ENCODE data around the gene WFIKKN2. TPM values are rescaled to one million over a fixed set of nuclear protein-coding genes. Genes with fewer than 3 reads are reported as not detected.
A peak's percentile ranks its signal among the peaks of the same experiment; 100 is the strongest.

Gene WFIKKN2
- total and polyA plus RNA-seq, 2 of the 13 experiments (the other 11 are each of a cell fraction or from before 2014, with no cell fraction given) = not detected

GRCh38 chr17:50844117-50844700 is 8.8 kb downstream of the WFIKKN2 start (continued):
- TF ChIP-seq KAT7 (CRISPR knock-in tag; IDR thresholded peaks at IDR 0.05; ENCODE audit: borderline replicate concordance) (no peak), PBX3 (CRISPR knock-in tag; IDR thresholded peaks at IDR 0.05; ENCODE audit: borderline replicate concordance) (no peak), PATZ1 (CRISPR knock-in tag; IDR thresholded peaks at IDR 0.05) (peak; percentile 95), KDM2A (CRISPR knock-in tag; IDR thresholded peaks at IDR 0.05; ENCODE audit: borderline replicate concordance, low read depth) (peak; percentile 57), ZSCAN21 (CRISPR knock-in tag; IDR thresholded peaks at IDR 0.05; ENCODE audit: borderline replicate concordance) (peak; percentile 43; the same call in 1 of the 2 replicates), ZNF549 (CRISPR knock-in tag; IDR thresholded peaks at IDR 0.05) (no peak), ZMYM4 (CRISPR knock-in tag; IDR thresholded peaks at IDR 0.05) (peak; percentile 68), ZNF737 (CRISPR knock-in tag; IDR thresholded peaks at IDR 0.05; ENCODE audit: borderline replicate concordance) (no peak), KDM6A (CRISPR knock-in tag; IDR thresholded peaks at IDR 0.05; ENCODE audit: low read depth) (0 out of 2 replicates have a peak, but pooled peaks have one; percentile 47), TBL1XR1 (IDR thresholded peaks at IDR 0.05; ENCODE audit: borderline replicate concordance, low read length, partially characterized antibody) (no peak), ZNF770 (CRISPR knock-in tag; IDR thresholded peaks at IDR 0.05) (no peak), SPEN (CRISPR knock-in tag; IDR thresholded peaks at IDR 0.05; ENCODE audit: low read depth) (peak; percentile 87; the same call in 1 of the 2 replicates), ASH2L (IDR thresholded peaks at IDR 0.05; ENCODE audit: insufficient read length, low read depth, low read length) (no peak)
- TF ChIP-seq, protein P1, sequence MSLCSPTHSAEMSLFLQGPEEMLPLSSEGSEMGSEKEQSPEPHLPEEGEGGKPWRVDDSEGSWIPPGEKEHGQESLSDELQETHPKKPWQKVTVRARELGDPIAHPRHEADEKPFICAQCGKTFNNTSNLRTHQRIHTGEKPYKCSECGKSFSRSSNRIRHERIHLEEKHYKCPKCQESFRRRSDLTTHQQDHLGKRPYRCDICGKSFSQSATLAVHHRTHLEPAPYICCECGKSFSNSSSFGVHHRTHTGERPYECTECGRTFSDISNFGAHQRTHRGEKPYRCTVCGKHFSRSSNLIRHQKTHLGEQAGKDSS (CRISPR knock-in tag; IDR thresholded peaks at IDR 0.05; ENCODE audit: borderline replicate concordance, low read depth) = no peak; the same call in 1 of the 2 replicates
- TF ChIP-seq, protein P2, sequence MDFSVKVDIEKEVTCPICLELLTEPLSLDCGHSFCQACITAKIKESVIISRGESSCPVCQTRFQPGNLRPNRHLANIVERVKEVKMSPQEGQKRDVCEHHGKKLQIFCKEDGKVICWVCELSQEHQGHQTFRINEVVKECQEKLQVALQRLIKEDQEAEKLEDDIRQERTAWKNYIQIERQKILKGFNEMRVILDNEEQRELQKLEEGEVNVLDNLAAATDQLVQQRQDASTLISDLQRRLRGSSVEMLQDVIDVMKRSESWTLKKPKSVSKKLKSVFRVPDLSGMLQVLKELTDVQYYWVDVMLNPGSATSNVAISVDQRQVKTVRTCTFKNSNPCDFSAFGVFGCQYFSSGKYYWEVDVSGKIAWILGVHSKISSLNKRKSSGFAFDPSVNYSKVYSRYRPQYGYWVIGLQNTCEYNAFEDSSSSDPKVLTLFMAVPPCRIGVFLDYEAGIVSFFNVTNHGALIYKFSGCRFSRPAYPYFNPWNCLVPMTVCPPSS (IDR thresholded peaks at IDR 0.05) = no peak
- TF ChIP-seq, protein P3, sequence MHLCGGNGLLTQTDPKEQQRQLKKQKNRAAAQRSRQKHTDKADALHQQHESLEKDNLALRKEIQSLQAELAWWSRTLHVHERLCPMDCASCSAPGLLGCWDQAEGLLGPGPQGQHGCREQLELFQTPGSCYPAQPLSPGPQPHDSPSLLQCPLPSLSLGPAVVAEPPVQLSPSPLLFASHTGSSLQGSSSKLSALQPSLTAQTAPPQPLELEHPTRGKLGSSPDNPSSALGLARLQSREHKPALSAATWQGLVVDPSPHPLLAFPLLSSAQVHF (CRISPR knock-in tag; IDR thresholded peaks at IDR 0.05) = no peak
